GM21576 (cell line): ENCODE results near the gene TLN1.

Experiments used
- ATAC-seq: cut with Tn5 transposase; IDR thresholded peaks from one replicate; pipeline ENCODE4 v1.9.1; 2021; ENCODE audit warnings: mild to moderate bottlenecking, moderate library complexity; ENCODE audit not compliant: unreplicated experiment

The TLN1 gene

DNA sequence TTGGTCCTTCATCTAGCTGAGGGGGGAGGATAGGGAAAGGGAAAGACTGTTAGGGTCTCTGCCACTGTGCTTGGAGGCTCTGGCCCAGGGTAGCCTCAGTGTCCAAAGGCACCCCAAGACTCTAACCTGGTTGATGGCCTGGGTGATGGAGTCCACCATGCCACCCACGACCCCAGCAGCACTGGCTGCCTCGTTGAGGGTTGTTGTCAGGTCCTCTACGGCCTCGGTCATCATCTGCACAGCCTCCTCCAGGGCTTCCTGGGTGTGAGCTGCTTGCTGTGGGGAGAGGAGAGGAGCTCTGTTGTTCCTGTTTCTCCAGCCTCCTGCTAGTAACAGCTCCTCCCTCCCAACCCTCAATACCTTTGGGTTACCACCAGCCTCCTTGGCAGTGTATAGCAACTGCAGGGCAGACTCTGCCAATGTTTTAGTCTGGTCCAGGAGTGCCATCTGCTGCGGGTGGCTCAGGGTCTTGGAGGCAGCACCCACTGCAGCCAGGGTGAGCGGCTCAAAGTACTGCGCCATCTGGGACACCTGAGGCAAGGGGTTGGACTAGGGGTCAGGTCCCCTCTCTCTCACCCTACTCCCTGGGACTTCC lies 26.1 kb downstream of the TLN1 start:
- ATAC-seq: no peak

DNA sequence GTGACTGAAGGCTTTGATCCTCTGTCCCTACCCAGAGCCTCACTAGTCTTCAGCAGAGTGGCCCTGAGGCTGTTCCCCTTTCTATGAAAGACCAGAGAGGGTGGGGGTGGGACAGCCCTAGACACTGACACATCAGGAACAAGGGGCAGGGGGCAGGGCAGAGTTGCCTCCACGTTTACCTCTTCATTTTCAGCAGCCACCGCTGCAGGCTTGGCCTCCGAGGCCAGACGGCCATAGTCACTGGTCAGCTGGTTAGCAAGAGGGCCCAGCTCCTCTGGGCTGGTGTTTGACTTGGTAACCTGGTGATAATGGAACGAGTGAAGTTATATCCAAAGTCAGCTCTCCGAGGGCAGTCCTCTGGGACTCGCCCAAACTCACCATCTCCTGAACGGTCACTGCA lies 26.6 kb downstream of the TLN1 start:
- ATAC-seq: no peak

DNA sequence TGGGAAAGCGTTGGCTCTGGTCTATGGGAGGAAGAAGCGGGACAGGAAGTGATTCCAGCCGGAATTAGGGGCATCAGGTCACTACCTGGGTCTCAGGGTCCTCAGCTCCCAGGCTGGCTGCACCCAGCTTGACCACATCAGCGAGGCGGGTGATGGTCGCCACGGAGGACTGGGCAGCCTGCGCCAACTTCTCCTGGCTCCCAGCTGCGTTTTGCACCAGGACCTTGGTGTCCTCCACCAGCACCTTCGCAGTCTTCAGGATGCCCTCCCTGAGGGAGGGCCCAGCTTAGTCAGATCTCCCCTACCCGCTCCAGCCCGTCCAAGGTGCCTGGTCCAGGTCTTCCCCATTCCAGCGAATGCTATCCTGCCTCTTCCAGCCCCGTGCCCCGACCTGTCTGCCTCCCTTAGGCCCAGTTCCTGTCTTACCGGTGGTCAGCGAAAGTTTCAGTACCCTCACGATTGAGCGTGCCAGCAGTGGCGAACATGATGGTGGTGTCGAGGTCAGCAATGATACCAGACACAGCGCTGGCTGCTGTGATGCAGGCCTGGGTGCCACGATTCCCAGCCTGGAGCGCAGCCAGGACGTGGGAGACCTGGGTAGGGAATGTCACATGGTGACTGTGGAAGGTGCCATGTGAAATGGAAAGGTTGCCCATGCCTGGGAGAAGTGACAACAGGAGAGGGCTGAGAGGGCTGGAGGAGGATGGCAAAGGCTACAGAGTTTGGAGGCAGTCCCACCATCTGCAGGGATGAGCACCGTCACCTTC lies 27.9 kb downstream of the TLN1 start:
- ATAC-seq: no peak

DNA sequence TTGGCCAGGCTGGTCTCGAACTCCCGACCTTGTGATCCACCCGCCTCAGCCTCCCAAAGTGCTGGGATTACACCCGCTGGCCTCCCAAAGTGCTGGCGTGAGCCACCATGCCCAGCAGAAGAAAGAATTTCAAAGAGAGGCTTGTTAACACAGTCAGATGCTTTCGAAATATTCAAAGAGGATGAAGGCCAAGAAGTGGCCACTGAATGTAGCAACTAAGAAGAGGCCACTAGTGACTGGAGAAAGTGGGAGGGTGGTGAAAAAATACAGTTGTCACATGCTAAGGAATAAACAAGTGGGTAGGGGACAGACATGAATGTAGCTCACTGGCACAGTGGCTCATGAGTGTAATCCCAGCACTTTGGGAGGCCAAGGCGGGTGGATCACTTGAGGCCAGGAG lies 29.3 kb downstream of the TLN1 start:
- no peak for ATAC-seq

DNA sequence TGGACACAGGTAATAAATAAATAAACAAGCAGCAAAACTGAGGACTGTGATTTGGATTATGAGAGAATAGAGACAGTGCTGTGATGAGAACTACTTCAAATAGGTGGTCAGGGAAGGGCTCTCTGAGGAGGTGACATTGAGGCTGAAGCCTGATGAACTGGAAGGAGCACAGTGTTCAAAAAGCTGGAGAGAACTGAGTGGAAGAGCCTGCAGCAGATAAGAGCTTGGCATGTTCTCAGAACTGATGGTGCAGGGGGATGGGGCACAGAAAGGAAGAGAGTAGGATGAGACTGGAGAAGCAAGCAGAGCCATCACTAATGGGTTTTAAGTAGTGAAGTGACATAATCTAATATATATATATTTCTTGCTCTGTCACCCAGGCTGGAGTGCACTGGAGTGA lies 31.1 kb downstream of the TLN1 start:
- no peak for ATAC-seq

DNA sequence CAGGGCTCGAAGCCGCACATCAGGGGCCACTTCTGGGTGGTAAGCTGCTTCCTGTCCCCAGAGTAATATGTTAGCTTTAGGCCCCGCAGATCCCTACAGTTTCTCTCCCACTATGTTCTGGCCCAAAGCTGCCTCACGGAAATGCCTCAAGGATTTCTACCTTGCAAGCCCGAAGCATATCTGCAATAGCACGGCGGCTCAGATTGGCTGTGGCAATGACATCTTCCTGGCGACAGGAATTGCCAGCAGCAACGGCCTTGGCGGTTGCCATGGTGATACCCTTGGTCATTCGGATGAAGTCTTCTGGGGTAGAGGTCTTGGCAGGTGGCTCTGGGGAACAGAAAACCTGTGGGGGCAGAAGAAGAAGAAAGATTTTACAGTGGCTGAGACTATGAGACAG lies 32.0 kb downstream of the TLN1 start:
- no peak for ATAC-seq

DNA sequence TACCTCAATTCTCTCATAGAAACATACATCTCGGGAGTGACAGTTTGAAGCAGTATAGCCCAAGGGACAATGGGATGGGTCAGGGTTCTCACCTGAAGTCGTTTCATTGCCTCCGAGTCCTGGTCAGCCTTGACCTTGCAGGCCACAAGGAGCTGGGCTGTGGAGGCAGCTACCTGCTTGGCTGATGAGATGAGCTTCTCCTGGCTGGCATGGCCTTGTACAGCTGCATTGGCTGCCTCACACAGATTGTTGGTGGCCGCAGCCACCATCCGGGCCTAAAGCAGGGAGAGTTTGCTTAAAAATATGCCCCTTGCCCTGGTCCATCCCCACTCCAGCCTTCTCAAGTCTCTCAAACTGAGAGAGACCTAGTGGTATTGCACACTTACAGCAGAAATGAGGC lies 33.8 kb downstream of the TLN1 start:
- ATAC-seq: no peak

DNA sequence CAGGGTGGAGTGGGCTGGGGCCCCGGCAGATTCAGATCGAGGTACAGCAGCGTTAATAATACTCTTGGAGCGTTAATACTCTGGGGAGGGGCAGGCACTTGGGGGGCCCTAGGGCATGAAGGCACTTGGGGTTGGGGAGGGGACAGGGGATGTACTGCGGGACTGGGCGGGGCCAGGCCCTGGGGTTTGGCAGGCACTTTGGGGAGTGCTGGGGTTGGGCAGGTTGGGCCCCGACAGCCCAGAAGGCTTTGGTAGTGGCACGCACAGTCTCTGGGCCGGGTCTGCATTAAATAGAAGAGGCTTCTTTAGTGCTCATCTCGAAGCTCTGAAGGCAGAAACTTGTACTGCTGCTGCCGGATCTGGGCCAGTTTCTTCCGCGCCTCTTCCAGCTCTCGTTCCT lies 34.5 kb downstream of the TLN1 start:
- ATAC-seq: no peak

DNA sequence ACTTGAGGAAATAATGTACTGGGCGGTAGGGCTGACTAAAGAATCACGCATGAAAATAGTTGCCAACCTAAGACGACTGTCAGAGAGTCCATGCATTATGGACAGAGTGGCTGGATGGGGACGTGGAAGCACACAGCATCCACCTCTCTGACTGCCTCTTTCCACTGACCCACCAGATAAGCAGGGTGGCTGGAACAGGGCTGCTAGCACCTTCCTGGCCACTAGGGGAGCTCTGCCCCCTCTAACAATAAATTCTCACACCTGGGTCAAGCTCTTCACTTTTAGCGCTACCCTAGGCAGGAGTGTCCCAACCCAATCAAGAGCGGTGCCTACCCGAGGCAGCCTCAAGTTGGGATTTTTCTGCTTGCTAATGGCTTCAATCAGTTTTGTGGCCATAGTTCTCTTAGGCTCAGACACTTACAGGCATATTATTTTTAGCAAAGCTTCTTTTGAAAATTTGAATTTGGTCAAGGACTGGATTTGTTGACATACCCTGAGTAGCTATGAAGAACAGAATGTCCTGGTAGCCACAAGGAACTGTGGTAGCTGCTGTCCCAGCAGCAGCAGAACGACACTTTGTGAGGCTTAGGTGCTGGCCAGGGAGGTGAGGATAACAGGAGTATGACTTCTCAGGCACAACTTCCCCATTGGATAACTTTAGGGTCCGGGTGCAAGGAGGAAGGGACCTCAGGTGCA lies 35.3 kb downstream of the TLN1 start:
- ATAC-seq: peak; percentile 81

DNA sequence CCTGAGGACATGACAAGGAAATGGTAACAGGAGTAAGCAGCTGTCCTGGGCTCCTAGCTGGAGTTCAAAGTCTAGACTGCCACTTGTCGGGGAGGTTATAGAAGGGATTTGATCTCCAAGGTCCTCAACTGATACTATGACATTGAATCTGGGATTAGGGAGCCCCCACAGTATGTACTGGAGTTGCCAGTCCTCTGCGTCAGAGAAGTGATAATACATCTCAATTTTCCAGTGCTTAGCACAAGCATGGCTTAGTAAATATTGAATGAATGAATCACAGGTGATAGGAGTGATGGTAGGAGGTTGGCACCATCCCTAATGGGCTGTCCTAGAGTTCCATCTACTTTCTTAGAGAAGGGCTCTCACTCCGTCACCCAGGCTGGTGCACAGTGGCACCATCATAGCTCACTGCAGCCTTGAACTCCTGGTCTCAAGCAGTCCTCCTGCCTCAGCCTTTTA lies 36.0 kb downstream of the TLN1 start:
- no peak for ATAC-seq

DNA sequence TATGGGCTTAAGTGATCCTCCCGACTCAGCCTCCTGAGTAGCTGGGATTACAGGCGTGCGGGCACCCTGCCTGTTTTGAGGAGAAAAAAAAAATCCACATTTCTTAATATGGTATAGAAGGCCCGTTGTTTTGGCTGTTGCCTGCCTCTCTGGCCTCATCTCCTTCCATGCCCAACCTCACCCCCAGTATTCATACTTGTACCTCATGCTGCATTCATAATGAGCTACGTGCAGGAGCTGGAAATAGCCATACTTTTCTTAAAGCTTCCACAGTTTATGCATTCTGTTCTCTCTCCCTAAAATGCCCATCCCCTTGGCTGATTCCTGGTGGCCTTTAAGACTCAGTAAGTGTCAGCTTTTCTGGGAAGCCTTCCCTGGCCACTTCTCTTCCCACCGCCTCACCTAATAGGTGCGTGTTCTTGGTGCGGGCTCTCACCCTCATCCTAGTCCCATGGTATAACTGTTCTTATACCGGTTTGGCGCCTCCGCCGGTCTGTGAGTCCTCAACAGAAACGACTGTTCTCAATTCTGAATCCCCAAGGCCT lies 40.2 kb downstream of the TLN1 start:
- no peak for ATAC-seq

DNA sequence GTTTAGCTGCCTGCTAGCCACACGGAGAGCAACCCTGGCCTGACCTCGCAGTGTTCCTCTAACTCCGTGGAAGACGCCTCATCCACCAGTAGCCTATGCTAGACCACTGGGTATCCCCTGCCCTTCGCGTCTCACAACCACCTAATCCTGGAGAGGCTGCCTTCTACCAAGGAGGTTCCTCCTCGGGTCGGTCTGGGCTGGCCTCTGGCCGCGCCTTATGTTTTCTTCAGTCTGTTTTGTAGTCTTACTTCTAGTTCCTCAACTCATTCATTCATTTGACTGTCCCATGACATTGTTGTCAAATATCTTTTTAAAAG lies 40.7 kb downstream of the TLN1 start:
- no peak for ATAC-seq

DNA sequence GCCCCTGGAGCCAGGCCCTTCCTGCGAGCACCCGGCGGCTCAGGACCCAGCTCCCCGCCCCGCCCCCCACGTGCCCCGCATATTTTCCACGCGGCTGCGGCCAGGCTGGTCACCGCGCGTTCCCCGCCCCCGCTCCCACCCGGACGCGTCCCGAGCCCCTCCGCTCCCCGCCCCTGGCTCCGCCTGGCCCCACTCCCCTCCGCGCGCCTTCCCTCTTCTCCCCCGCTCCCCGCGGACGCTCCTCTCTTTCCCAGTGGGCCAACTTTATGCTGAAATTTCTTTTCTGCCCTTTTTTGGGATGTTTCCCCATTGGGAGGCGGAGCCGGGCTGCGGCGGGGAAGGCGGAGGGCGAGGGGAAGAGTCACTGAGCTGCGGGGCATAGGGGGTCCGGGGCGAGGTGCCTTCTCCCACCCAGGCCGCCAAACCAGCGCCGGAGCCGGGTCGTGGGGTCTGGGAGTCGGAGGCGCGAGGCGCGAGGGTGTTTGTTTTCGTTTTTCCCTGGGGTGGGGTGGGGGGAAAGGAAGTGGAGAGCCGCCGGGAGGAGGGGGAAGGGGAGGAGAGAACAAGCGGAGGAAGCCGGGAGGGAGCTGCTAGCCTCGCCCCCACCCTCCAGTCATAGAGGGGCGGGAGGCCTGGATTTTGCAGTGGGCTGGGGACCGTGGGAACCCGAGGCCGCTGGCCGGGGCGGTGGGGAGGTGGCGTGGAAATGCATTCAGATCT lies 41.2 kb downstream of the TLN1 start:
- ATAC-seq: no peak

DNA sequence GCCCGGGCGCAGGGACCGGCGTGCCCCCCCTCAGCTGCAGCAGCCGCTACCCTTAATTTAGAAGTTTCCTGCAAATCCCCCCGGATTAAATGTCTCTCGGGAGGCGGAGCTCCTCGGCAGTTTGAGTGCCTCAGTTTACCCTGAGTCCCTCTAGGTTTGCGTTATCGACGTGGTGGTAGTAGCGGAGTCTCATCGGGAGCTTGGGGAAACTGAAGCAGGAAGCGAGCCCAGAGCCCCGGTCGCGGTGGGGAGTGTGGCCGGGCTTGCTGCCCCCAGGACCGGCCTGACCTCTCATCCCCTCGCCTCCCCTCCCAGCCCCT lies 41.7 kb downstream of the TLN1 start:
- ATAC-seq: no peak

DNA sequence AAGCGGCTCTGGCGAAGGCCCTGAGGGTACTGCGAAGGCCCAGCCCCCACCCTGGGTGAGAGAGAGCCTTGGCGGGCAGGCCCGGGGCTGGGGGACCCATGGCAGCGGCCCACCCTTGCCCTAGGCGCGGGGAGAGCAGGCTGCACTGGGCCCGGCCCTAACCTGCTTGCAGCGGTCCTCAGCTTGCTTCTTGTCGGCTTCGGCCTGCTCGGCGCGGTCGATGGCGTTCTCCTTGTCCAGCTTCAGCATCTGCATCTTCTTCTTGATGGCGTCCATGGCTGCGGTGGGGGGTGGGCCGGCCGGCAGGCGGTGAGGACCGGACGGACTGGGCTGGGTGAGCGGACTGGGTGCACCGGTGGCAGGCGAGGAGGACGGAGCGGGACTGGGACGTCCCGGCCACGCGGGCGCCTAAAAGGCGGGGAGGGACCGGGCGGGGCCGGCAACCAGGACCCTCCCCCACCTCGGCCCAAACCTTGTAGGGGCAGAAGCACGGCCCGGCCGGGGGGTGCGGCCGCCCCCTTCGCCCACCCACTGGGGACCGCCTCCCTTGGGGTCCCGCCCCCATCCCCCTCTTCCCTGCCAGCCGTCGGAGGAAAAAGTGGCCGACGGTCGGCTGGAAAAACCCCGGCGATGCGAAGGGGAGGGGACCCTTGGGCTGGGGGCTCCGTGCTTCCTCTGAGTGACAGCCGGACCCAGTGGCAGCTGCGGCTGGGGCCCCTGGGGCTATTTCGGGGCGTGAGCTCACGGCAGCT lies 42.3 kb downstream of the TLN1 start, which contains the start of gene TPM2:
TPM2 (minus strand) TSS at position 384 of the 752 bp plus-strand sequence; CDS start at position 276, 108 bp downstream.
- no peak for ATAC-seq

DNA sequence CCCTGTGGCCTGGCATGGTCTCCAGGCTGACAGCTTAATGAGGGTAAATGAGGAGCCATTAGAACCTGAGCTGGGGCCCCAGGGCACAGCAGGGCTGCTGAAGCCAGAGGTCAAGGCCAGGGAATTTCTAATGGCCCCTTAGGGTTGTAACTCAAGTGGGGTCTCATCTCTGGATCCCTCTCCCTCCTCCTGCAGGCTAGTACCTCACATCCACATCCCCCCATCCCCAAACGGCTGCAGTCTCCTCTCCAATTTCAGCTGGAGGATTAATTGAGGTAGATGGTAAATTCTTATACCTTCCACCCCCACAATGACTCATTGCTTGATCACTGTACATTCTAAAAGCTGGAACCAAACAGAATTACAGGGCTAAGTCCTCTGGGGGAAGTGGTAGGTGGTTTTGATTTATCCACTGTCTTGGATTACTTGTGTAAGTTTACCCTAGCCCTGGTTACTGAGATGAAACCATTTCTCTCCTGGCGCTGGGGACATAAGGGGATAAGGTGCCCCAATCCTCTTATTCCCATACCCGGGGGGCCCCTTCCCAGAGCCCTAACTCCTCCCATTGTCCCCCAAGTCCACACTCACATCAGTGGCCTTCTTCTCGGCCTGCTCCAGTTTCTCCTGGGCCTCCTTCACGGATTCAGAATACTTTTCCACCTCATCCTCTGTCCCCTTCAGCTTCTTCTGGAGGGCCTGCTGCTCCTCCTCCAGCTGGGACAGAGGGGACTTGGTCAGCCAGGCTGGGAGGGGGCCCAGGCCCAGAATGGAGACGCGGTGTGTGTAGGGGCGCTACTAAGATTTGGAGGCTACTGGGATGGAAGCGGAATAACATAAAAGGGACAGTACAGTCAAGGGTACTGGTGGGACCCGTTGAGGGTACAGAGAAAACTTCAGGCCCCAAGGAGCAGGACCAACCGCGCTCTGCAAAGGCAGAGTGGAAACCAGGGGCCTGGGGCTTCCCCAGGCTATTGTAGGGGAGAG lies 43.1 kb downstream of the TLN1 start:
- no peak for ATAC-seq

DNA sequence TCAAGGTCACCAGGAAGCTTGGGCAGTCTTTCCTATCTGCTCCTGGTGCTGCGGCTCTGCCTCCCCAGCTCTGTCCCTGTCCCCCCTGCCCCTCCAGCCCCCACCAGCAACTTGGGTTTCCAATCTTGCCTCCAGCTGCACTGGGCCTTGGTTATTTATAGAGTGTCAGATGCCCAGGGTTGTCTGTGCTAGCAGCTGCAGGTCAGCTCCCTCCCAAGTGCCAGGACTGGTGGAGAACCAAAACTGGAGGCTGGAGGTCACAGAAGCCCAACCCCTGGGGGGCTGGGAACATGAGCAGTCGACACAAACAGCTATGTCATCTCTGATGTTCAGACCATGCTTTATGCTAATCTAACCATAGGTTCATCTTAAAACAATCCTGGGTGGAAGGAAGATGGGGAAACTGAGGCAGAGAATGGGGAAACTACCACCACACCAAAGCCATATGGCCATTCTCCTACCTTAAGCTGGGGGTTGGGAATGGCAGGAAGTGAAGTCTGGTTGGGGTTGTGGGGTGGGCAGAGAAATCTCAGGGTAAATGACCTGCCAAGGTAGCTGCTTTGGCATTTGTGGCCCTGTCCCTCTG lies 43.9 kb downstream of the TLN1 start:
- no peak for ATAC-seq

DNA sequence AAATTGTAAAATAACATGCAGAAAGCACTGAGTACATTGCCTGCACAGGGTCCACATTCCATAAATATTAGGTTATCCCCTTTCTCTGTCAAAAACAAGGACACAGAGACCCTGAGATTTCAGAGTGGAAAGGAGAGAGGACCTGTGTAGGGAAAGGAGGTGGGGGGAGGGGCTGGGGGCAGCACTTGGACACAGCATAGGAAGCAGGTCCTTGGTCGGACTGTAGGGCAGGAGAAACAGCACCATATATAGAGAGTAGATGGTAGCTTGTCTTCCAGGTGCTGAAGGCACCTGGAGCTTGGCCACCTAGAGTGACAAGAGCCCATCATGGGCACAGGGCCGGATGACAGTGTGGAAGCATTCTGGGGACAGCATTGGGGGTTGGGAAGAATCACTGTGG lies 44.7 kb downstream of the TLN1 start:
- ATAC-seq: no peak
